ENCODE data around the gene MRTFB. TPM values are rescaled to one million over a fixed set of nuclear protein-coding genes. Genes with fewer than 3 reads are reported as not detected.
A peak's percentile ranks its signal among the peaks of the same experiment; 100 is the strongest.

The MRTFB gene
- total RNA-seq, 1 donor = 11.6 TPM

GRCh38 chr16:14286368-14287230, 215.5 kb downstream of the MRTFB start:
- no peaks in the 10 kb centered on the region for H3K36me3 ChIP-seq (ENCODE audit: insufficient read depth, low read length)
- H3K4me3 ChIP-seq (ENCODE audit: insufficient read depth, low read length) = peak overlapping the region; percentile 91
- DNase-seq (ENCODE audit: insufficient read length, low spot score, missing footprints) = peak; percentile 39
- peaks cover 3% of the 10 kb centered on the region for H3K4me1 ChIP-seq (ENCODE audit: insufficient read depth, low read length)
- no peak for TF ChIP-seq CTCF (IDR thresholded peaks at IDR 0.05; ENCODE audit: extremely low read depth, low read depth, low read length)
- H3K79me2 ChIP-seq (ENCODE audit: insufficient read depth, low read length) = no peaks in the 10 kb centered on the region
- H4K20me1 ChIP-seq (ENCODE audit: insufficient read depth, low read length) = no peaks in the 10 kb centered on the region
- H3K4me2 ChIP-seq (ENCODE audit: insufficient read depth, low read length) = peak overlapping the region; percentile 74
- H3K27ac ChIP-seq (ENCODE audit: low read depth, low read length) = no peak overlapping the region
- H2AFZ ChIP-seq (ENCODE audit: low read length) = no peak overlapping the region
- H3K27me3 ChIP-seq (ENCODE audit: insufficient read depth, low read length) = no peaks in the 10 kb centered on the region
- peaks cover 5% of the 10 kb centered on the region for H3K9me3 ChIP-seq (ENCODE audit: low read depth, low read length)

GRCh38 chr16:14289692-14290340, 218.7 kb downstream of the MRTFB start:
- Histone ChIP-seq H3K36me3 (ENCODE audit: insufficient read depth, low read length) (no peaks in the 10 kb centered on the region), H3K27me3 (ENCODE audit: insufficient read depth, low read length) (no peaks in the 10 kb centered on the region), H3K27ac (ENCODE audit: low read depth, low read length) (no peak overlapping the region), H3K4me3 (ENCODE audit: insufficient read depth, low read length) (no peak overlapping the region), H3K79me2 (ENCODE audit: insufficient read depth, low read length) (no peaks in the 10 kb centered on the region), H3K4me2 (ENCODE audit: insufficient read depth, low read length) (no peak overlapping the region), H2AFZ (ENCODE audit: low read length) (no peak overlapping the region), H3K4me1 (ENCODE audit: insufficient read depth, low read length) (peaks cover 3% of the 10 kb centered on the region), H4K20me1 (ENCODE audit: insufficient read depth, low read length) (no peaks in the 10 kb centered on the region), H3K9me3 (ENCODE audit: low read depth, low read length) (peaks cover 5% of the 10 kb centered on the region)
- no peak for DNase-seq (ENCODE audit: insufficient read length, low spot score, missing footprints)
- TF ChIP-seq CTCF (IDR thresholded peaks at IDR 0.05; ENCODE audit: extremely low read depth, low read depth, low read length) = peak; percentile 44

- no peak for TF ChIP-seq CTCF (IDR thresholded peaks at IDR 0.05; ENCODE audit: extremely low read depth, low read depth, low read length)
- Histone ChIP-seq H2AFZ (ENCODE audit: low read length) (peak overlapping the region; percentile 63), H3K4me2 (ENCODE audit: insufficient read depth, low read length) (peak overlapping the region; percentile 55), H3K4me1 (ENCODE audit: insufficient read depth, low read length) (peaks cover 2% of the 10 kb centered on the region), H3K36me3 (ENCODE audit: insufficient read depth, low read length) (no peaks in the 10 kb centered on the region), H3K9me3 (ENCODE audit: low read depth, low read length) (peaks cover 5% of the 10 kb centered on the region), H3K79me2 (ENCODE audit: insufficient read depth, low read length) (no peaks in the 10 kb centered on the region), H4K20me1 (ENCODE audit: insufficient read depth, low read length) (no peaks in the 10 kb centered on the region), H3K4me3 (ENCODE audit: insufficient read depth, low read length) (no peak overlapping the region), H3K27ac (ENCODE audit: low read depth, low read length) (no peak overlapping the region), H3K27me3 (ENCODE audit: insufficient read depth, low read length) (no peaks in the 10 kb centered on the region)
- no peak for DNase-seq (ENCODE audit: insufficient read length, low spot score, missing footprints)
Measured at GRCh38 chr16:14291286-14291685, 220.2 kb downstream of the MRTFB start.

All from osteoblast (primary cell).